GM18505 (cell line): ENCODE data around the gene LIPC.

ENCODE experiments used
- ATAC-seq: cut with Tn5 transposase; IDR thresholded peaks from one replicate; pipeline ENCODE4 v1.9.1; 2021; ENCODE audit not compliant: unreplicated experiment
- POLR2A ChIP-seq: IDR thresholded peaks from 4 replicates; pipeline ENCODE4 v1.6.1; 2011; ENCODE audit warnings: borderline replicate concordance; ENCODE audit not compliant: insufficient read depth, insufficient read length; ENCODE audit errors: extremely low read depth

LIPC gene

GRCh38 chr15:58524247-58524646 lies 92.5 kb downstream of the LIPC start:
- ATAC-seq, result no peak
- TF ChIP-seq POLR2A, result no peak

- TF ChIP-seq POLR2A, result no peak
- ATAC-seq, result no peak
These were observed 94.2 kb downstream of the LIPC start for GRCh38 chr15:58525991-58526421.

- no peak for ATAC-seq
- no peak for TF ChIP-seq POLR2A
These were observed 94.9 kb downstream of the LIPC start for GRCh38 chr15:58526647-58527192.

GRCh38 chr15:58527573-58528187 lies 95.9 kb downstream of the LIPC start:
- TF ChIP-seq POLR2A, result no peak
- ATAC-seq, result no peak

- no peak for TF ChIP-seq POLR2A
- ATAC-seq, result no peak
These were observed 96.5 kb downstream of the LIPC start for GRCh38 chr15:58528188-58528870.

- ATAC-seq, result no peak
- TF ChIP-seq POLR2A, result no peak
These were observed 97.2 kb downstream of the LIPC start for GRCh38 chr15:58529041-58529440.

- no peak for TF ChIP-seq POLR2A
- no peak for ATAC-seq
These were observed 98.3 kb downstream of the LIPC start for GRCh38 chr15:58530056-58530590.

- no peak for TF ChIP-seq POLR2A
- ATAC-seq, result no peak
These were observed 100.3 kb downstream of the LIPC start for GRCh38 chr15:58532126-58532525.

GRCh38 chr15:58534556-58534955 lies 102.8 kb downstream of the LIPC start:
- ATAC-seq, result no peak
- no peak for TF ChIP-seq POLR2A

GRCh38 chr15:58535337-58535736 lies 103.5 kb downstream of the LIPC start:
- ATAC-seq, result no peak
- no peak for TF ChIP-seq POLR2A

GRCh38 chr15:58535894-58536293 lies 104.1 kb downstream of the LIPC start:
- no peak for ATAC-seq
- no peak for TF ChIP-seq POLR2A

- no peak for TF ChIP-seq POLR2A
- ATAC-seq, result no peak
These were observed 104.6 kb downstream of the LIPC start for GRCh38 chr15:58536414-58536813.

- ATAC-seq, result no peak
- TF ChIP-seq POLR2A, result no peak
These were observed 105.2 kb downstream of the LIPC start for GRCh38 chr15:58537033-58537432.

GRCh38 chr15:58538225-58538727 lies 106.5 kb downstream of the LIPC start:
- no peak for TF ChIP-seq POLR2A
- ATAC-seq, result no peak
